Measurements from ENCODE around the gene IER5.
A peak's percentile ranks its signal among the peaks of the same experiment; 100 is the strongest.

DNA sequence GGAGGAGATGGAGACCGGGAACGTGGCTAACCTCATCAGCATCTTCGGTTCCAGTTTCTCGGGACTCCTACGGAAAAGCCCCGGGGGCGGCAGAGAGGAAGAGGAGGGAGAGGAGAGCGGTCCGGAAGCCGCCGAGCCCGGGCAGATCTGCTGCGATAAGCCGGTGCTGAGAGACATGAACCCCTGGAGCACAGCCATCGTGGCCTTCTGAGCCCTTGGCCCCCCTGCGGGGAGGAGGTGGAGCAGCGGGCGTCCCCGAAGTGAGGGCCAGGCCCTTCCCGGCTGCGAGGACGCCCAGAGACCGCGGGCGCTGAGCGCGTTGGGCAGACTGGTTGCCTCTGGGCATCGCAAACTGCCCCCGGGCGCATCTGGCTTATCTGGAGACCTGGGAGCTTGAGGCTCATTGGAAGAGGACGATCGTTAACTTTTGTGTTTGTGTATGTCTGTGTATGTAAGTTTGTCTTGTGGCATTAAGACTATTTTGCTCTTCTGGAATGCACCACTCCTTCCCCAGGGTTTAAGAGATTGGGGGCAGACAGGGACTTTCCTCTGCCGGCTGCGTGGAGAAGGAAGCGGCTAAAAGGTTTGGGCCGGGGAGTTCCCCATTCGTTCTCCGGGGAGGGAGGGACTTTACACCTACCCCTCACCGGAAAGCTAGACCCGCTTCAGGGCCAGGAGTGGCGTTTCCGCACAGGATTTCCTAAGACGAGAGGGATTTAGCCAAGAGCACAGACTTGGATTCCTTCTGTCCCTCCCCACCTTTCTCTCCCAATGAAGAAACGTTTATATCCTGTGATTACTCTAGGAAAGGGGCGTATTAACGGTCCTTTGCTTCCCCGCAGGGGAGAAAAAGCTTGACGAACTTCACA is 1.4 kb downstream of the IER5 start:
- TF ChIP-seq, protein P1, sequence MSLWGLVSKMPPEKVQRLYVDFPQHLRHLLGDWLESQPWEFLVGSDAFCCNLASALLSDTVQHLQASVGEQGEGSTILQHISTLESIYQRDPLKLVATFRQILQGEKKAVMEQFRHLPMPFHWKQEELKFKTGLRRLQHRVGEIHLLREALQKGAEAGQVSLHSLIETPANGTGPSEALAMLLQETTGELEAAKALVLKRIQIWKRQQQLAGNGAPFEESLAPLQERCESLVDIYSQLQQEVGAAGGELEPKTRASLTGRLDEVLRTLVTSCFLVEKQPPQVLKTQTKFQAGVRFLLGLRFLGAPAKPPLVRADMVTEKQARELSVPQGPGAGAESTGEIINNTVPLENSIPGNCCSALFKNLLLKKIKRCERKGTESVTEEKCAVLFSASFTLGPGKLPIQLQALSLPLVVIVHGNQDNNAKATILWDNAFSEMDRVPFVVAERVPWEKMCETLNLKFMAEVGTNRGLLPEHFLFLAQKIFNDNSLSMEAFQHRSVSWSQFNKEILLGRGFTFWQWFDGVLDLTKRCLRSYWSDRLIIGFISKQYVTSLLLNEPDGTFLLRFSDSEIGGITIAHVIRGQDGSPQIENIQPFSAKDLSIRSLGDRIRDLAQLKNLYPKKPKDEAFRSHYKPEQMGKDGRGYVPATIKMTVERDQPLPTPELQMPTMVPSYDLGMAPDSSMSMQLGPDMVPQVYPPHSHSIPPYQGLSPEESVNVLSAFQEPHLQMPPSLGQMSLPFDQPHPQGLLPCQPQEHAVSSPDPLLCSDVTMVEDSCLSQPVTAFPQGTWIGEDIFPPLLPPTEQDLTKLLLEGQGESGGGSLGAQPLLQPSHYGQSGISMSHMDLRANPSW (CRISPR knock-in tag; conservative IDR thresholded peaks at IDR 0.05; ENCODE audit: low read depth) = no peak
- TF ChIP-seq CTCF (IDR thresholded peaks at IDR 0.05) (no peak), AFF4 (CRISPR knock-in tag; IDR thresholded peaks at IDR 0.05; ENCODE audit: borderline replicate concordance) (no peak), ZNF317 (CRISPR knock-in tag; IDR thresholded peaks at IDR 0.05; ENCODE audit: borderline replicate concordance, low read depth) (no peak), E2F4 (CRISPR knock-in tag; IDR thresholded peaks at IDR 0.05; ENCODE audit: borderline replicate concordance, low read depth) (no peak), ATF2 (CRISPR knock-in tag; IDR thresholded peaks at IDR 0.05; ENCODE audit: borderline replicate concordance, low read depth) (no peak), MLX (CRISPR knock-in tag; IDR thresholded peaks at IDR 0.05) (no peak), ZNF263 (CRISPR knock-in tag; IDR thresholded peaks at IDR 0.05; ENCODE audit: low read depth) (no peak), SP1 (CRISPR knock-in tag; conservative IDR thresholded peaks at IDR 0.05) (0 out of 2 replicates have a peak, but pooled peaks have one; percentile 25), ZNF121 (CRISPR knock-in tag; IDR thresholded peaks at IDR 0.05) (no peak)
- TF ChIP-seq, protein P2, sequence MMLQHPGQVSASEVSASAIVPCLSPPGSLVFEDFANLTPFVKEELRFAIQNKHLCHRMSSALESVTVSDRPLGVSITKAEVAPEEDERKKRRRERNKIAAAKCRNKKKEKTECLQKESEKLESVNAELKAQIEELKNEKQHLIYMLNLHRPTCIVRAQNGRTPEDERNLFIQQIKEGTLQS (CRISPR knock-in tag; conservative IDR thresholded peaks at IDR 0.05) = no peak
- TF ChIP-seq, protein P3, sequence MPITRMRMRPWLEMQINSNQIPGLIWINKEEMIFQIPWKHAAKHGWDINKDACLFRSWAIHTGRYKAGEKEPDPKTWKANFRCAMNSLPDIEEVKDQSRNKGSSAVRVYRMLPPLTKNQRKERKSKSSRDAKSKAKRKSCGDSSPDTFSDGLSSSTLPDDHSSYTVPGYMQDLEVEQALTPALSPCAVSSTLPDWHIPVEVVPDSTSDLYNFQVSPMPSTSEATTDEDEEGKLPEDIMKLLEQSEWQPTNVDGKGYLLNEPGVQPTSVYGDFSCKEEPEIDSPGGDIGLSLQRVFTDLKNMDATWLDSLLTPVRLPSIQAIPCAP (CRISPR knock-in tag; IDR thresholded peaks at IDR 0.05) = 0 out of 2 replicates have a peak, but pooled peaks have one; percentile 35
- TF ChIP-seq, protein P4, sequence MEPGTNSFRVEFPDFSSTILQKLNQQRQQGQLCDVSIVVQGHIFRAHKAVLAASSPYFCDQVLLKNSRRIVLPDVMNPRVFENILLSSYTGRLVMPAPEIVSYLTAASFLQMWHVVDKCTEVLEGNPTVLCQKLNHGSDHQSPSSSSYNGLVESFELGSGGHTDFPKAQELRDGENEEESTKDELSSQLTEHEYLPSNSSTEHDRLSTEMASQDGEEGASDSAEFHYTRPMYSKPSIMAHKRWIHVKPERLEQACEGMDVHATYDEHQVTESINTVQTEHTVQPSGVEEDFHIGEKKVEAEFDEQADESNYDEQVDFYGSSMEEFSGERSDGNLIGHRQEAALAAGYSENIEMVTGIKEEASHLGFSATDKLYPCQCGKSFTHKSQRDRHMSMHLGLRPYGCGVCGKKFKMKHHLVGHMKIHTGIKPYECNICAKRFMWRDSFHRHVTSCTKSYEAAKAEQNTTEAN (CRISPR knock-in tag; IDR thresholded peaks at IDR 0.05) = no peak
